PC-9 (cell line): ENCODE results near the gene LAMC2. TPM values are rescaled to one million over a fixed set of nuclear protein-coding genes. Genes with fewer than 3 reads are reported as not detected.

Source experiments
- BruUV-seq: library from RNA; stranded (reverse); fragments of 400-500 nt; replicated peaks from 2 replicates; lab custom pipeline; 2021; lab: Mats Ljungman, UMichigan
- CTCF ChIA-PET: fragments of 300-600 bp; sonication (Branson Sonifier 250); formaldehyde crosslinking; loops from one replicate; lab custom pipeline; 2022; ENCODE audit warnings: antibody characterized with exemption; lab: Charles Lee
- POLR2A ChIA-PET: fragments of 300-600 bp; sonication (Branson Sonifier 250); formaldehyde crosslinking; loops from one replicate; lab custom pipeline; 2022; ENCODE audit warnings: antibody characterized with exemption; ENCODE audit not compliant: unreplicated experiment; lab: Charles Lee
- DNase-seq, 2 experiments: peaks; one replicate each; pipeline versions ENCODE4 v3.0.0 to v3.0.0-alpha.2; 2015 to 2022; ENCODE audit warnings: mixed read lengths in 1 of 2
- H2AFZ ChIP-seq: fragments of 200-600 bp; sonication (generic); 2 replicates; pipeline ENCODE4 v1.8.1; 2017; ENCODE audit warnings: antibody characterized with exemption
- H3F3A ChIP-seq: fragments of 200-600 bp; sonication (generic); 2 replicates; pipeline ENCODE4 v1.8.1; 2017; ENCODE audit warnings: antibody characterized with exemption, mild to moderate bottlenecking, low read depth; ENCODE audit not compliant: insufficient read depth
- H3K27ac ChIP-seq: fragments of 200-600 bp; sonication (generic); 2 replicates; pipeline ENCODE4 v1.6.1; 2016; ENCODE audit warnings: mixed run types
- H3K27me3 ChIP-seq: fragments of 200-600 bp; sonication (generic); 2 replicates; pipeline ENCODE4 v1.6.1; 2016; ENCODE audit warnings: low read depth, mixed run types; ENCODE audit not compliant: insufficient read depth
- H3K36me3 ChIP-seq: fragments of 200-600 bp; sonication (generic); 2 replicates; pipeline ENCODE4 v1.6.1; 2016; ENCODE audit warnings: low read depth, mixed run types
- H3K4me1 ChIP-seq: fragments of 200-600 bp; sonication (generic); replicated peaks from 2 replicates; pipeline ENCODE4 v1.6.1; 2016; ENCODE audit warnings: mixed run types; ENCODE audit not compliant: insufficient read depth
- H3K4me2 ChIP-seq: fragments of 200-600 bp; sonication (generic); 2 replicates; pipeline ENCODE4 v1.6.1; 2017; ENCODE audit warnings: mixed run types
- H3K4me3 ChIP-seq: fragments of 200-600 bp; sonication (generic); 2 replicates; pipeline ENCODE4 v1.6.1; 2016; ENCODE audit warnings: mixed run types
- H3K79me2 ChIP-seq: fragments of 200-600 bp; sonication (generic); 2 replicates; pipeline ENCODE4 v1.6.1; 2017; ENCODE audit warnings: low read depth, mixed run types
- H3K9me2 ChIP-seq: fragments of 200-600 bp; sonication (generic); 2 replicates; pipeline ENCODE4 v1.8.1; 2017; ENCODE audit warnings: mild to moderate bottlenecking; ENCODE audit not compliant: insufficient read depth
- H3K9me3 ChIP-seq: fragments of 200-600 bp; sonication (generic); 2 replicates; pipeline ENCODE4 v1.8.1; 2016; ENCODE audit warnings: low read depth; ENCODE audit not compliant: insufficient read depth
- H4K20me1 ChIP-seq: fragments of 200-600 bp; sonication (generic); 2 replicates; pipeline ENCODE4 v1.8.1; 2017; ENCODE audit not compliant: insufficient read depth
- EZH2 ChIP-seq: fragments of 200-600 bp; sonication (generic); IDR thresholded peaks from 2 replicates; pipeline ENCODE4 v1.8.0; 2017; ENCODE audit warnings: antibody characterized with exemption, low read depth
- intact Hi-C: fragments of 100-400 bp; cut with micrococcal nuclease; formaldehyde crosslinking; loops from one replicate; pipeline ENCODE4 v1.10.0; 2022; ENCODE audit not compliant: unreplicated experiment
- total RNA-seq: library from RNA; stranded (reverse); gene quantifications from 2 replicates; pipeline ENCODE4 v1.2.3, GENCODE V29; 2021
- TF ChIP-seq, protein P1 (sequence below): fragments of 200-600 bp; sonication (generic); conservative IDR thresholded peaks from 2 replicates; pipeline ENCODE4 v1.6.1; 2017; ENCODE audit warnings: mixed run types, antibody characterized with exemption, mild to moderate bottlenecking, moderate library complexity

The LAMC2 gene
- total RNA-seq, 1 experiment from 2014 or later: 109 TPM

DNA sequence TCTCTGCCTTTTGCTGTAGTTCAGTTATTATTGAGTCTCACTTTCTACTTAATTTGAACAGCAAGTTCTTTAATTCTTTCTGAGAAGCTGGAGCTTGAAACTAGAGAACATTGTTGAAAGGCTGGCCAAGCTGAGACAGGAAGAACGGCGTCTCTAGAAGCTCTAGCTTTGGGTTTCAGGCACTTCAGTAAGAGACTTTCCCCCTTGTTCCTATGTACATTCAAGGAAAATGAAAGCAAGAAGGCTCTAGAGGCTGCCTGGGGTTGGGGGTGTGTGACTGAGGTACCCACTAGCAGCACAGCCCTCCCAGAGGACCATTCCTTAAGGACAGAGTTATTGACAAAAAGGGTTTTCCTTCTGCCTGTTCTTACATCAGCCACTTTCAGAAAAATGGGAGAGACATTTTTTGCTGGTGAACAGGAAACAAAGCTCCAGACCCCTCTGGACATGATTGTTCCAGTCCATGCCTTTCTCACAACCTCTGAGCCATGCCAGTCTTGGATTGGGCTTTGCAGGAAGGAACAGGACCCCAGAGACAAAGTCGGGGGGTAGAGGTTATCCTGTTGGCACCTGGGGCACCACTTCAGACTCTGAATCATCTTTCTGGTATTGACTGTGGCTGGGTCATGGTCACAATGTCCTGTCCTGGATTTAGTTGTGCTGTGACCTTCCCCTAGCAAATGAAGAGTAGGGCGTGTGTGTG is 63.1 kb downstream of the LAMC2 start:
- DNase-seq: no peak
- Histone ChIP-seq H3K4me1 (peaks cover 6% of the 10 kb centered on the region), H3K4me2 (no peak overlapping the region), H3K36me3 (0 out of 2 replicates have a peak, but pooled peaks cover 8% of the 10 kb centered on the region), H4K20me1 (no peaks in the 10 kb centered on the region), H3K27me3 (no peaks in the 10 kb centered on the region), H3K9me3 (0 out of 2 replicates have a peak, but pooled peaks cover 9% of the 10 kb centered on the region), H3F3A (peaks cover 22% of the 10 kb centered on the region), H2AFZ (no peak overlapping the region), H3K4me3 (no peak overlapping the region), H3K27ac (peak overlapping the region; percentile 57), H3K79me2 (no peaks in the 10 kb centered on the region), H3K9me2 (no peaks in the 10 kb centered on the region)
- TF ChIP-seq, protein P1, sequence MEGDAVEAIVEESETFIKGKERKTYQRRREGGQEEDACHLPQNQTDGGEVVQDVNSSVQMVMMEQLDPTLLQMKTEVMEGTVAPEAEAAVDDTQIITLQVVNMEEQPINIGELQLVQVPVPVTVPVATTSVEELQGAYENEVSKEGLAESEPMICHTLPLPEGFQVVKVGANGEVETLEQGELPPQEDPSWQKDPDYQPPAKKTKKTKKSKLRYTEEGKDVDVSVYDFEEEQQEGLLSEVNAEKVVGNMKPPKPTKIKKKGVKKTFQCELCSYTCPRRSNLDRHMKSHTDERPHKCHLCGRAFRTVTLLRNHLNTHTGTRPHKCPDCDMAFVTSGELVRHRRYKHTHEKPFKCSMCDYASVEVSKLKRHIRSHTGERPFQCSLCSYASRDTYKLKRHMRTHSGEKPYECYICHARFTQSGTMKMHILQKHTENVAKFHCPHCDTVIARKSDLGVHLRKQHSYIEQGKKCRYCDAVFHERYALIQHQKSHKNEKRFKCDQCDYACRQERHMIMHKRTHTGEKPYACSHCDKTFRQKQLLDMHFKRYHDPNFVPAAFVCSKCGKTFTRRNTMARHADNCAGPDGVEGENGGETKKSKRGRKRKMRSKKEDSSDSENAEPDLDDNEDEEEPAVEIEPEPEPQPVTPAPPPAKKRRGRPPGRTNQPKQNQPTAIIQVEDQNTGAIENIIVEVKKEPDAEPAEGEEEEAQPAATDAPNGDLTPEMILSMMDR: no peak
- no peak for TF ChIP-seq EZH2
- ChIA-PET CTCF (no interaction called here), POLR2A (no interaction called here)
- TSS peak; percentile 26 for BruUV-seq
- intact Hi-C loops: no loop called here

DNA sequence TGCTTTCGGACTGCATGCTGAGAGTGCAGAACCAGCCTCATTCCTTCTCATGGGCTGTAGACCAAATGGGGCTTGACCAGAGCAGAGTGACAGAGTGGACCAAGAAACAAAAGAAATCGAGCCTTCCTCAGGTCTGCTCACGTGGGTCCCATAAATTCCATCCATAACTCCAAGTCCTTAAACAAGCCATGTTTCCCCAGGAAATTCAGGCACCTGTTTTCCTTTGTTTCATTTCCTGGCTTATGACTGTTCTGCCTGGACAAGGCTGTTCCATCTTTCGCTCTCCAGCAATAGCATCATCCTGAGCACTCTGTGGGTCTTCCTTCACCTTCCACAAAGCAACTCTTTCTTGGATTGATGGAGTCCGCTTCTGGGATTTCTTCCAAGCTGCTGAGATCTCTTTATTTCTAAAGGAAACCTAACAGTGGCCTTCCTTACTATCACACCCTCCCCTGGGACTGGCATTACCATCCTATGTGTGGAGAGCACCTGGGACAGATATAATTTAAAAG is 63.9 kb downstream of the LAMC2 start:
- Histone ChIP-seq H4K20me1 (no peaks in the 10 kb centered on the region), H3K4me1 (peaks cover 6% of the 10 kb centered on the region), H3K36me3 (peaks cover 4% of the 10 kb centered on the region), H3K4me3 (no peak overlapping the region), H3K9me2 (no peaks in the 10 kb centered on the region), H3K79me2 (no peaks in the 10 kb centered on the region), H3F3A (peaks cover 30% of the 10 kb centered on the region), H3K9me3 (peaks cover 14% of the 10 kb centered on the region), H3K27me3 (no peaks in the 10 kb centered on the region), H3K4me2 (no peak overlapping the region), H2AFZ (no peak overlapping the region), H3K27ac (no peak overlapping the region)
- intact Hi-C loops: no loop called here
- ChIA-PET CTCF (no interaction called here), POLR2A (no interaction called here)
- no peak for DNase-seq
- no TSS peak for BruUV-seq
- TF ChIP-seq, protein P1: no peak

DNA sequence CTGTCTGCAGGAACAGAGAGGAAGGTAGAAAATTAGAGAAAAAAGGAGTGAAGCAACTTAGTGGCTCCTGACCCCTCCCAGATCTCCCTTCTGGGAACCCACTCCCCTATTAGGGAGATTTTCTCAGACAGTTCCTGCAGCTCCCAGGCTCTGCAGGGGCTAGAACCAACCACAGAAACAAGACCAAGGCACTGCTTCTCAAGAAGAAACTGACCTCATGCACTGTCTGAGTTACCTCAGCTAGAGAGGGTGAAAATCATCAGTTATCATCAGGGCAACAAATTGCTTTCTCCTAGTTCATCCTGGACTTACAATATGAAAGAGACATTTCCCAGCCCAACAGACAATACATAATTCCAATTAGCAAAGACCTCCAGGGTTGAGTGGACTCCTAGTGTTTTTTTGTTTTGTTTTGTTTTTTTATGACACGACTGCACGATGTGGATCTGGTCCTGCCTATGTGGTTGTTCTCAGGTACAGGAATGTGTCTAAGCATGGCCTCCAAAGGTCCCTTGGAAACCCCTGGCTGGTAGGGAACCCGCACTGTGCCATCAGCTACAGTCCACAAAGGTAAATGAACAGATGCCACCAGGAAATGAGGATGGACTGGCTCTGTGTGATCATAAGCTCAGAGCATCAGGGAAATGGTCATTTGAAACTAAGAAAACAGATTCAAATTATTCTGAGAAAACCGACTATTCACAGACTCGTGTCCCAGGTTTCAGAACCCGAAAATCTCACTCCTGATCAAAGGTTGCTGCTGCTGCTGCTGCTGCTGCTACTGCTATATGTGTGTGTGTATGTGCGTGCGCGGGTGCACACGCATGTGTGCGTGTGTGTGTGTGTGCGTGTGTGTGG is 65.3 kb downstream of the LAMC2 start:
- intact Hi-C loops: no loop called here
- POLR2A ChIA-PET: no interaction called here

More for the DNA sequence above, 65.3 kb downstream of the LAMC2 start:
- DNase-seq: no peak
- CTCF ChIA-PET: no interaction called here
- Histone ChIP-seq H3K9me3 (peaks cover 22% of the 10 kb centered on the region), H3K36me3 (peaks cover 11% of the 10 kb centered on the region), H3K4me2 (no peak overlapping the region), H3K27me3 (no peaks in the 10 kb centered on the region), H3K4me1 (peaks cover 6% of the 10 kb centered on the region), H3K79me2 (no peaks in the 10 kb centered on the region), H3K4me3 (no peak overlapping the region), H2AFZ (no peak overlapping the region), H4K20me1 (no peaks in the 10 kb centered on the region), H3K9me2 (no peaks in the 10 kb centered on the region), H3F3A (peaks cover 36% of the 10 kb centered on the region), H3K27ac (no peak overlapping the region)
- BruUV-seq: no TSS peak
- TF ChIP-seq EZH2: no peak
- TF ChIP-seq, protein P1: no peak
